GM12878 (cell line): ENCODE data around the gene INSIG1. TPM values are rescaled to one million over a fixed set of nuclear protein-coding genes. Genes with fewer than 3 reads are reported as not detected.

Source experiments
- ATAC-seq: fragments of 200-7000 bp; cut with Tn5 transposase; 3 replicates; pipeline ENCODE4 v1.9.1; 2020; ENCODE audit warnings: mild to moderate bottlenecking, moderate library complexity
- BruUV-seq: library from RNA; stranded (reverse); fragments of 400-500 nt; replicated peaks from 2 replicates; lab custom pipeline; 2021; lab: Mats Ljungman, UMichigan
- CTCF ChIA-PET: fragments of 300-600 bp; sonication (Branson Sonifier 250); formaldehyde crosslinking; extraction: SDS; loops from one replicate; lab custom pipeline; 2021; ENCODE audit warnings: inconsistent platforms; lab: Yijun Ruan, JAX
- POLR2A ChIA-PET: fragments of 350-600 bp; formaldehyde crosslinking; extraction: SDS; loops from one replicate; lab custom pipeline; 2021; ENCODE audit warnings: inconsistent platforms; lab: Charles Lee
- RAD21 ChIA-PET: fragments of 300-600 bp; sonication (Branson Sonifier 250); formaldehyde crosslinking; loops from one replicate; lab custom pipeline; 2023; ENCODE audit warnings: antibody characterized with exemption; ENCODE audit not compliant: unreplicated experiment; lab: Charles Lee
- SMC1A ChIA-PET: fragments of 300-600 bp; sonication (Branson Sonifier 250); formaldehyde crosslinking; loops from one replicate; lab custom pipeline; 2023; ENCODE audit not compliant: unreplicated experiment, uncharacterized antibody; lab: Charles Lee
- DNase-seq: peaks from one replicate; pipeline ENCODE4 v3.0.0-alpha.2; 2011; ENCODE audit warnings: low read depth, low spot score
- FAIRE-seq: peaks from 3 replicates; lab custom pipeline; 2011; peaks lifted over from hg19 to GRCh38; lab: Jason Lieb, UNC
- H2AFZ ChIP-seq: 2 replicates; pipeline ENCODE4 v1.6.0; 2011; ENCODE audit warnings: low read depth, low read length, control low read depth; ENCODE audit not compliant: control insufficient read depth
- H3K27ac ChIP-seq: 2 replicates; pipeline ENCODE4 v1.5.1; 2011; ENCODE audit warnings: control low read depth; ENCODE audit not compliant: control insufficient read depth, insufficient read depth
- H3K27me3 ChIP-seq, 2 experiments: replicated peaks in 1 of 2; 2 replicates each; pipeline versions ENCODE4 v1.6.0 to v1.6.1; 2011; ENCODE audit warnings: low read length in 1 of 2; ENCODE audit not compliant: control insufficient read depth in 2 of 2, insufficient read depth in 2 of 2
- H3K36me3 ChIP-seq, 2 experiments: 2 replicates each; pipeline ENCODE4 v1.5.1; 2011; ENCODE audit warnings: low read length in 1 of 2; ENCODE audit not compliant: control insufficient read depth in 2 of 2, insufficient read depth in 2 of 2
- H3K4me1 ChIP-seq: 2 replicates; pipeline ENCODE4 v1.6.1; 2011; ENCODE audit warnings: mild to moderate bottlenecking, low read length, moderate library complexity, mixed read lengths; ENCODE audit not compliant: control insufficient read depth, insufficient read depth
- H3K4me2 ChIP-seq: 2 replicates; pipeline ENCODE4 v1.6.0; 2011; ENCODE audit warnings: control low read depth; ENCODE audit not compliant: control insufficient read depth, insufficient read depth
- H3K4me3 ChIP-seq: fragments of 200-600 bp; sonication (generic); 2 replicates; pipeline ENCODE4 v1.5.1; 2016
- H3K79me2 ChIP-seq: 2 replicates; pipeline ENCODE4 v1.6.0; 2011; ENCODE audit warnings: low read length; ENCODE audit not compliant: control insufficient read depth, insufficient read depth
- H3K9ac ChIP-seq: 2 replicates; pipeline ENCODE4 v1.8.0; 2011; ENCODE audit warnings: low read length, control low read depth, mixed read lengths; ENCODE audit not compliant: control insufficient read depth, insufficient read depth
- H3K9me3 ChIP-seq: replicated peaks from 3 replicates; pipeline ENCODE4 v1.5.1; 2011; ENCODE audit warnings: mild to moderate bottlenecking, low read length; ENCODE audit not compliant: control insufficient read depth, insufficient read depth
- H4K20me1 ChIP-seq: 2 replicates; pipeline ENCODE4 v1.6.0; 2011; ENCODE audit not compliant: control insufficient read depth, insufficient read depth
- EED ChIP-seq: sonication (generic); IDR thresholded peaks from 2 replicates; pipeline ENCODE4 v1.6.1; 2016; ENCODE audit warnings: antibody characterized with exemption, low read depth
- EGR1 ChIP-seq, 2 experiments: IDR thresholded peaks; 1 replicate in 1 of 2; 2 replicates in 1 of 2; pipeline ENCODE4 v1.6.1; 2011 to 2012; ENCODE audit warnings: low read depth in 2 of 2, low read length in 2 of 2, borderline replicate concordance in 1 of 2, mild to moderate bottlenecking in 1 of 2, moderate library complexity in 1 of 2
- EZH2 ChIP-seq: IDR thresholded peaks from 2 replicates; pipeline ENCODE4 v1.6.1; 2012; ENCODE audit warnings: low read depth, mild to moderate bottlenecking, control low read depth, inconsistent platforms, low read length, borderline replicate concordance; ENCODE audit not compliant: control insufficient read depth
- FOXK2 ChIP-seq: fragments of 450-650 bp; IDR thresholded peaks from 2 replicates; pipeline ENCODE4 v1.6.1; 2017; ENCODE audit warnings: mild to moderate bottlenecking, moderate library complexity
- HDAC6 ChIP-seq: fragments of 200-600 bp; sonication (generic); IDR thresholded peaks from one replicate; pipeline ENCODE4 v1.8.0; 2017; ENCODE audit warnings: antibody characterized with exemption; ENCODE audit not compliant: unreplicated experiment
- MTA3 ChIP-seq: IDR thresholded peaks from 2 replicates; pipeline ENCODE4 v1.6.1; 2012; ENCODE audit warnings: low read length, inconsistent platforms, borderline replicate concordance
- STAT3 ChIP-seq: IDR thresholded peaks from 2 replicates; pipeline ENCODE4 v1.6.1; 2011; ENCODE audit warnings: low read depth, low read length, improper control_type of control experiment
- WGBS: methylation state at CpG from one replicate; pipeline ENCODE4 v1.1.6; 2016; ENCODE audit warnings: low lambda C conversion rate; ENCODE audit not compliant: insufficient replicate concordance, insufficient coverage; ENCODE audit errors: missing lambda C conversion rate; 5-methylcytosine and 5-hydroxymethylcytosine counted together
- in situ Hi-C: fragments of 300-500 bp; cut with MboI; formaldehyde crosslinking; loops from 9 replicates; pipeline ENCODE4 v1.14.3; 2018; ENCODE audit warnings: mixed read lengths
- intact Hi-C: fragments of 100-400 bp; cut with micrococcal nuclease; formaldehyde crosslinking; loops from one replicate; pipeline ENCODE4 v1.14.2; 2022; ENCODE audit not compliant: unreplicated experiment
- polyA plus RNA-seq, 11 experiments: library from polyadenylated mRNA; depleted of rRNA in 4 of 11; unstranded in 6 of 11; stranded (reverse) in 5 of 11; fragments of >200 nt; fragmentation: Nextera tagmentation in 4 of 11; fragmentation: Illumina TruSeq in 1 of 11; extraction: Ambion mirVana in 4 of 11; extraction: Trizol in 1 of 11; gene quantifications; 1 replicate in 1 of 11; 2 replicates in 10 of 11; pipeline versions ENCODE4 v1.2.1 to v1.2.3, GENCODE V29; 2011 to 2016; ENCODE audit warnings: inconsistent platforms in 2 of 11, missing spikeins in 2 of 11, low read depth in 1 of 11
- total RNA-seq, 4 experiments: library from RNA; depleted of rRNA in 3 of 4; stranded (reverse); fragments of >200 nt in 3 of 4; fragmentation: Illumina TruSeq in 1 of 4; extraction: Trizol in 1 of 4; gene quantifications; 2 replicates each; pipeline versions ENCODE4 v1.2.1 to v1.2.3, GENCODE V29; 2013 to 2021
- TF ChIP-seq, protein P1 (sequence below): fragments of 450-650 bp; IDR thresholded peaks from 2 replicates; pipeline ENCODE4 v1.6.1; 2016; ENCODE audit warnings: mild to moderate bottlenecking, moderate library complexity, borderline replicate concordance
- TF ChIP-seq, protein P2 (sequence below): fragments of 450-650 bp; IDR thresholded peaks from 2 replicates; pipeline ENCODE4 v1.6.1; 2018; ENCODE audit warnings: borderline replicate concordance, mild to moderate bottlenecking; ENCODE audit not compliant: partially characterized antibody

The INSIG1 gene
- total and polyA plus RNA-seq, 10 of the 15 experiments (the other 5 are each of a cell fraction or from before 2014, with no cell fraction given): 29.6 to 168 (median 91.1) TPM

DNA sequence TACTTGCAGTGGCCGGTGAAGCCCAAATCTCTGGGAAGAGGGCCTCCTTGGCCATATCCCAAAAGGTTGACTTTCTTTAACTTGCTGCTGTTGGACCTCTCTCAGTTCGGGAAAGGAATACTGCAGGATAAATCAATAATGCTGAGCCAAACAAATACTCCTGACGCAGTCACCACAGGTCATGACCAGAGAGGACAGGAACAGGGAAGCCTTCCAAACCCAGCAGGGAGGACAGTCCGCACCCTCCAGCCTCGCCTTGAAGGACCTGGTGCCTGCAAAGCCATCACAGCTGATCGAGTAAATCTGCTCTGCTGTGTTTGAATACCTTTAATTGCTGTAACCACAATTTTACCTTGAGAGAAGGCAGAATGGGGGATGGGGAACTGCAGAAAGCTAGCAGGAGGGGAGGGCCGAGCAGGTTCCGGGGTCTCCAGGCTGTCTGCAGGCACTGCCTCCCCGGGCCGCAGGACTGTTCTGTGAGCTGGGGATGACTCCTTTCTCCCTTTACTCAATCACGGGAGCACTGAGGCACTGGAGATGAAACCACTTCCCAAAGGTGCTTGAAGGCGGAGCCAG is 20.8 kb upstream of the INSIG1 start (continued):
- TF ChIP-seq, protein P1, sequence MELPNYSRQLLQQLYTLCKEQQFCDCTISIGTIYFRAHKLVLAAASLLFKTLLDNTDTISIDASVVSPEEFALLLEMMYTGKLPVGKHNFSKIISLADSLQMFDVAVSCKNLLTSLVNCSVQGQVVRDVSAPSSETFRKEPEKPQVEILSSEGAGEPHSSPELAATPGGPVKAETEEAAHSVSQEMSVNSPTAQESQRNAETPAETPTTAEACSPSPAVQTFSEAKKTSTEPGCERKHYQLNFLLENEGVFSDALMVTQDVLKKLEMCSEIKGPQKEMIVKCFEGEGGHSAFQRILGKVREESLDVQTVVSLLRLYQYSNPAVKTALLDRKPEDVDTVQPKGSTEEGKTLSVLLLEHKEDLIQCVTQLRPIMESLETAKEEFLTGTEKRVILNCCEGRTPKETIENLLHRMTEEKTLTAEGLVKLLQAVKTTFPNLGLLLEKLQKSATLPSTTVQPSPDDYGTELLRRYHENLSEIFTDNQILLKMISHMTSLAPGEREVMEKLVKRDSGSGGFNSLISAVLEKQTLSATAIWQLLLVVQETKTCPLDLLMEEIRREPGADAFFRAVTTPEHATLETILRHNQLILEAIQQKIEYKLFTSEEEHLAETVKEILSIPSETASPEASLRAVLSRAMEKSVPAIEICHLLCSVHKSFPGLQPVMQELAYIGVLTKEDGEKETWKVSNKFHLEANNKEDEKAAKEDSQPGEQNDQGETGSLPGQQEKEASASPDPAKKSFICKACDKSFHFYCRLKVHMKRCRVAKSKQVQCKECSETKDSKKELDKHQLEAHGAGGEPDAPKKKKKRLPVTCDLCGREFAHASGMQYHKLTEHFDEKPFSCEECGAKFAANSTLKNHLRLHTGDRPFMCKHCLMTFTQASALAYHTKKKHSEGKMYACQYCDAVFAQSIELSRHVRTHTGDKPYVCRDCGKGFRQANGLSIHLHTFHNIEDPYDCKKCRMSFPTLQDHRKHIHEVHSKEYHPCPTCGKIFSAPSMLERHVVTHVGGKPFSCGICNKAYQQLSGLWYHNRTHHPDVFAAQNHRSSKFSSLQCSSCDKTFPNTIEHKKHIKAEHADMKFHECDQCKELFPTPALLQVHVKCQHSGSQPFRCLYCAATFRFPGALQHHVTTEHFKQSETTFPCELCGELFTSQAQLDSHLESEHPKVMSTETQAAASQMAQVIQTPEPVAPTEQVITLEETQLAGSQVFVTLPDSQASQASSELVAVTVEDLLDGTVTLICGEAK: no peak
- TF ChIP-seq MTA3 (no peak), EGR1 (IDR thresholded peaks at IDR 0.05; ENCODE audit: borderline replicate concordance in 1 of 2, low read depth in 2 of 2, low read length in 2 of 2) (no peak), FOXK2 (no peak), EED (no peak), HDAC6 (no peak)

DNA sequence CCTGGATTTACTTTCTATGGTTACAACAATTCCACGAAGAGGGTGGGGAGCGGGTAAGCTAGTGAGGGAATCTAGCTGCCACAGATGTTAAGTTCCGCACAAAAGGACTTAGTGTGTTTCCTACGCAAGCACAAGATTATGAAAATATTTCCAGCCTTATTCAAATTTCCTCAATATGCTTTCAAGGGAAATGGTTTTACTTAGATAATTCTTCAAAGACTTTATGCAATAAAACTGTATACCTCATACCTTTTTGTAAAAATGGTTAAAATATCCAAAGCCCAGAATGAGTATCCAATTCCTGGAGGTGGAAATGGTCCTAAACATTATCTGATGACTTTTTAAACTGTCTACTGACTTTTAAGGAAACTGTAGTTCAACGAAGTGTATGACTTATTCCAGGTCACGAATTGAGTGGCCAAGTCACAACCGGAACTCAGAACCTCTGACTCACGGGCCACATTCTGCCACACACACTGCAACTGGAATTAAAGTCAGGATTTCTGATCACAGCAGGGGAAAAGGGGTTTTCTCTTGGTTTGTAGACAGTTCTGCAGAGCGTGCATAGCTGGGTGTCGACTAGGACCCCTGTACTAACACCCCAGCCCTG is 20.2 kb upstream of the INSIG1 start:
- 37% methylated on average over 10 of the region's 10 CpGs for WGBS
- no peaks in the 10 kb centered on the region for H3K36me3 ChIP-seq
- H2AFZ ChIP-seq: no peak overlapping the region
- no peak for DNase-seq
- no peak for ATAC-seq
- H3K9me3 ChIP-seq: no peaks in the 10 kb centered on the region
- in situ Hi-C loops: no loop called here
- H4K20me1 ChIP-seq: no peaks in the 10 kb centered on the region
- no peak overlapping the region for H3K27ac ChIP-seq
- ChIA-PET CTCF (no interaction called here), RAD21 (no interaction called here), POLR2A (no interaction called here), SMC1A (no interaction called here)
- peaks cover 0 to 4% of the 10 kb centered on the region in 2 experiments; a peak in 1 of 4 replicates for H3K27me3 ChIP-seq
- TF ChIP-seq STAT3 (no peak), EZH2 (no peak)
- TF ChIP-seq, protein P2, sequence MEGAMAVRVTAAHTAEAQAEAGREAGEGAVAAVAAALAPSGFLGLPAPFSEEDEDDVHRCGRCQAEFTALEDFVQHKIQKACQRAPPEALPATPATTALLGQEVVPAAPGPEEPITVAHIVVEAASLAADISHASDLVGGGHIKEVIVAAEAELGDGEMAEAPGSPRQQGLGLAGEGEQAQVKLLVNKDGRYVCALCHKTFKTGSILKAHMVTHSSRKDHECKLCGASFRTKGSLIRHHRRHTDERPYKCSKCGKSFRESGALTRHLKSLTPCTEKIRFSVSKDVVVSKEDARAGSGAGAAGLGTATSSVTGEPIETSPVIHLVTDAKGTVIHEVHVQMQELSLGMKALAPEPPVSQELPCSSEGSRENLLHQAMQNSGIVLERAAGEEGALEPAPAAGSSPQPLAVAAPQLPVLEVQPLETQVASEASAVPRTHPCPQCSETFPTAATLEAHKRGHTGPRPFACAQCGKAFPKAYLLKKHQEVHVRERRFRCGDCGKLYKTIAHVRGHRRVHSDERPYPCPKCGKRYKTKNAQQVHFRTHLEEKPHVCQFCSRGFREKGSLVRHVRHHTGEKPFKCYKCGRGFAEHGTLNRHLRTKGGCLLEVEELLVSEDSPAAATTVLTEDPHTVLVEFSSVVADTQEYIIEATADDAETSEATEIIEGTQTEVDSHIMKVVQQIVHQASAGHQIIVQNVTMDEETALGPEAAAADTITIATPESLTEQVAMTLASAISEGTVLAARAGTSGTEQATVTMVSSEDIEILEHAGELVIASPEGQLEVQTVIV: no peak
- H3K4me3 ChIP-seq: no peak overlapping the region
- intact Hi-C loops: no loop called here
- H3K79me2 ChIP-seq: no peaks in the 10 kb centered on the region
- no TSS peak for BruUV-seq
- H3K4me2 ChIP-seq: no peak overlapping the region
- no peak for FAIRE-seq
- no peak overlapping the region for H3K9ac ChIP-seq
- H3K4me1 ChIP-seq: peaks cover under 1% of the 10 kb centered on the region; the same call in 1 of the 2 replicates
